Esophagus squamous epithelium (tissue), 4 donors: ENCODE data around the gene MAP3K7CL.

ENCODE experiments used
- CTCF ChIP-seq, 6 experiments: fragments of 450-650 bp in 4 of 6; fragments of 200-600 bp in 2 of 6; sonication (generic) in 2 of 6; IDR thresholded peaks; one replicate each; pipeline ENCODE4 v1.5.1; 2016 to 2019; ENCODE audit warnings: antibody characterized with exemption in 6 of 6, mild to moderate bottlenecking in 4 of 6, moderate library complexity in 4 of 6
- POLR2A ChIP-seq, 4 donors: fragments of 450-650 bp; IDR thresholded peaks; one replicate each; pipeline ENCODE4 v1.6.1; 2017; ENCODE audit warnings: antibody characterized with exemption in 4 of 4, mild to moderate bottlenecking in 4 of 4, moderate library complexity in 3 of 4

GRCh38 chr21:29136033-29136432 lies 5.6 kb downstream of the MAP3K7CL start:
- no peak for TF ChIP-seq CTCF (IDR thresholded peaks at IDR 0.05)
- no peak for TF ChIP-seq POLR2A (IDR thresholded peaks at IDR 0.05)
